ENCODE measurements around the gene PRPSAP1. TPM values are rescaled to one million over a fixed set of nuclear protein-coding genes. Genes with fewer than 3 reads are reported as not detected.

Gene PRPSAP1
- total RNA-seq, 2 experiments from 2014 or later = 30.1 to 33.3 TPM

DNA sequence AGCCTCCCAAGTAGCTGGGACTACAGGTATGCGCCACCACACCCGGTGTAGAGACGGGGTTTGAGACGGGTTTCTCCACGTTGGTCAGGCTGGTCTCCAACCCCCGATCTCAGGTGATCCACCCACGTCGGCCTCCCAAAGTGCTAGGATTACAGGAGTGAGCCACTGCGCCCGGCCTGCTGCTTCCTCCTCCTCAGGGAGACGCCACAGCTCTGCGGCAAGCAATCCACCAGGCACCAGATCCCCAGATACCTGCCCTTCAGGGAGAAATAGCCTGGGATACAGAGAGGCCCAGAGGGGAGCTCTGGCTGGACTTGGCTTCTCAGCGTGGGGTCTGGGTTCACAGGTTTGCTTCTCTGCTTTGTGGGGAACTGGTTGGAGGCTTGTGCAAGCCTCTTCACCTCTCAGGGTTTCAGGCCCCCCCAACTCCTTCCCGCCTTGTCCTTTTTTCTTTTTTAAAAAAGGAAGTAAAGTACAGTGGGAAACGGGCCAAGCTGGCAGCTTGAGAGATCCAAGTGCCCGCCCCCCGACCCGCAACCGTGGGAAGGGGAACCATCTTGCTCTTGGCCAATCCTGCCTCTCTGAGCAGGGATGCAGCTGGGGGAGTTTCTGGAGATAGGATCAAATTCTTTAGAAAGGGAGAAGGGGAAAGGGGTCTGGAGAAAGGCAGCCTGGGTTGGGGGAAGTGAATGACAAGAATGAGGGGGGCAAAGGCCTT, 28.1 kb upstream of the PRPSAP1 start:
- intact Hi-C loops (cut with micrococcal nuclease) = loop anchor here (2.0 to 10.0 kb wide), 3 partner anchors 71 to 477 kb away; partner anchors contain the start of genes EXOC7, MRPL38 and UBE2O
- H3K4me1 Mint-ChIP-seq (ENCODE audit: low read depth) = peaks cover 6% of the 10 kb centered on the region
- CTCF ChIA-PET = interaction anchor here (5.9 kb wide), 1 partner anchor 16 kb away, joined by 51 read pairs; no protein-coding TSS in a partner anchor

DNA sequence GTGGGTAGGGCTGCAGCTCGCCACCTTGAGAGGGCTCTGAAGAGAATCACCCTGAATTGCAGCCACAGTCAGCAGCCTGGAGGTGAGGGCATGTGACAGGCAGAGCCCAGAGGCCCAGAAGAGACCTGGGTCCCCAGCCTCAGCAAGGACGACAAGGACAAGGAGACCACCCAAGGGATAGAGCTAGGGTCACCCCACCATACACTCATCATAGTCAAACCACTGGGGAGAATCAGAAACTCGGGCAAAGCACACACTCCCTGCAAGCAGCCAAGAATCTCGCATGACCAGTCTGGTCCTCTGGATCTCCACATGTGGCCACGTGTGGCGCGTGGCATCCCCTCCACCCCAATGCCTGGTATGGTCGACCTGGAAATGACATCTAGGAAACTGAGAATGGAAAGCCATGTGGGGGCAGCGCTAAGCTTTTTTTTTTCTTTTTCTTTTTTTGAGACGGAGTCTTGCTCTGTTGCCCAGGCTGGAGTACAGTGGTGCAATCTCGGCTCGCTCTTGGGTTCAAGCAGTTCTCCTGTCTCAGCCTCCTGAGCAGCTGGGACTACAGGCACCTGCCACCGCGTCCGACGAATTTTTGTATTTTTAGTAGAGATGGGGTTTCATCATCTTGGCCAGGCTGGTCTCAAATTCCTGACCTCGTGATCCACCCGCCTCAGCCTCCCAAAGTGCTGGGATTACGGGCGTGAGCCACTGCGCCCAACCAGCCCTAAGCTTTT, 26.1 kb upstream of the PRPSAP1 start:
- Mint-ChIP-seq H3K9me3 (no peaks in the 10 kb centered on the region), H3K4me1 (ENCODE audit: low read depth) (peaks cover 2% of the 10 kb centered on the region), H3K4me3 (no peak overlapping the region), H3K27me3 (ENCODE audit: low read depth) (no peaks in the 10 kb centered on the region), H3K36me3 (ENCODE audit: low read depth) (no peaks in the 10 kb centered on the region), H3K27ac (no peak overlapping the region)
- intact Hi-C loops (cut with micrococcal nuclease) = loop anchor here (10.0 kb wide), 2 partner anchors 275 to 475 kb away; partner anchors contain the start of genes EXOC7 and MRPL38
- CTCF ChIA-PET = interaction anchor here (0.6 to 2.5 kb wide), 4 partner anchors 18 to 76 kb away, joined by 3 to 12 read pairs (median 4); partner anchors contain the start of gene PRPSAP1
- DNase-seq = no peak

More for the DNA sequence above, 28.1 kb upstream of the PRPSAP1 start:
- no peak for DNase-seq
- Mint-ChIP-seq H3K27me3 (ENCODE audit: low read depth) (no peaks in the 10 kb centered on the region), H3K9me3 (no peaks in the 10 kb centered on the region), H3K4me3 (peak overlapping the region; percentile 45), H3K36me3 (ENCODE audit: low read depth) (no peaks in the 10 kb centered on the region), H3K27ac (no peak overlapping the region)

- intact Hi-C loops (cut with micrococcal nuclease) = no loop called here
- Mint-ChIP-seq H3K9me3 (no peaks in the 10 kb centered on the region), H3K36me3 (ENCODE audit: low read depth) (no peaks in the 10 kb centered on the region), H3K4me1 (ENCODE audit: low read depth) (peaks cover 2% of the 10 kb centered on the region), H3K27me3 (ENCODE audit: low read depth) (no peaks in the 10 kb centered on the region), H3K27ac (no peak overlapping the region), H3K4me3 (no peak overlapping the region)
- no peak for DNase-seq
- CTCF ChIA-PET = interaction anchor here (2.5 kb wide), 1 partner anchor 18 kb away, joined by 12 read pairs; no protein-coding TSS in a partner anchor
Observed at GRCh38 chr17:76379275-76379641, 25.5 kb upstream of the PRPSAP1 start.

DNA sequence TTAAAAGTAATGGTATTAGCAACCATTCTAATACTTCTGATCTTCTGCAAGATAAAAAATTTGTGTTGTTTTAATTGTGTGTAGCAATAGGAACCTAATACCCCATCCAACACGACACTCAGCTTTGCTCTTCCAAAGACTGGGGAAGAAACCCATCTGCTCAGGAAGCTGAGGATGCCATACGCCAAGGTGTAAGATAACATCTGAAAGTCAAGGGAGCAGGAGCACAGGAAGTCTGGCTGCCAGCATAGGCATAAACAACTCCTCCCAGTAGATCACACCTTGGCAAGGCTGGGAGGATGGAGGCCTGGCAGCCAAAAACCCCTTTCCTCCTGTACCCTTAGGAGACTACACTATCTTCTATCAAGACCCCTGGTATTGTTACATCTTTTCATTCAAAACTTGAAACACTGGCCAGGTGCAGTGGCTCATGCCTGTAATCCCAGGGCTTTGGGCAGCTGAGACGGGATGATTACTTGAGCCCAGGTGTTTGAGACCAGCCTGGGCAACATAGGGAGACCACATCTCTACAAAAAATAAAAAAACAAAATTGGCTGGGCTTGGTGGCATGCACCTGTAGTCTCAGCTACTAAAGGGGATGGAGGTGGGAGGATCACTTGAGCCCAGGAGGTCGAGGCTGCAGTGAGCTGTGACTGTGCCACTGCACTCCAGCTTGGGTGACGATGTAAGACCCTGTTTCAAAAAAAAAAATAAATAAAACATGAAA, 25.0 kb upstream of the PRPSAP1 start:
- no peak overlapping the region for H3K4me3 Mint-ChIP-seq
- CTCF ChIA-PET = interaction anchor here (0.6 to 2.5 kb wide), 2 partner anchors 19 to 76 kb away, joined by 3 to 12 read pairs; no protein-coding TSS in a partner anchor
- peaks cover 2% of the 10 kb centered on the region for H3K4me1 Mint-ChIP-seq (ENCODE audit: low read depth)
- intact Hi-C loops (cut with micrococcal nuclease) = no loop called here
- H3K27ac Mint-ChIP-seq = no peak overlapping the region
- no peaks in the 10 kb centered on the region for H3K36me3 Mint-ChIP-seq (ENCODE audit: low read depth)
- no peaks in the 10 kb centered on the region for H3K27me3 Mint-ChIP-seq (ENCODE audit: low read depth)
- no peak for DNase-seq
- no peaks in the 10 kb centered on the region for H3K9me3 Mint-ChIP-seq

- intact Hi-C loops (cut with micrococcal nuclease) = no loop called here
- Mint-ChIP-seq H3K36me3 (ENCODE audit: low read depth) (no peaks in the 10 kb centered on the region), H3K27ac (no peak overlapping the region), H3K4me1 (ENCODE audit: low read depth) (no peaks in the 10 kb centered on the region), H3K9me3 (no peaks in the 10 kb centered on the region), H3K27me3 (ENCODE audit: low read depth) (no peaks in the 10 kb centered on the region), H3K4me3 (no peak overlapping the region)
- DNase-seq = no peak
- CTCF ChIA-PET = interaction anchor here (0.6 to 1.8 kb wide), 4 partner anchors 9 to 75 kb away, joined by 3 to 10 read pairs (median 3); partner anchors contain the start of gene SPHK1
Observed at GRCh38 chr17:76376318-76377133, 22.8 kb upstream of the PRPSAP1 start.

GRCh38 chr17:76371656-76372628, 18.2 kb upstream of the PRPSAP1 start:
- H3K36me3 Mint-ChIP-seq (ENCODE audit: low read depth) = no peaks in the 10 kb centered on the region
- no peaks in the 10 kb centered on the region for H3K9me3 Mint-ChIP-seq
- intact Hi-C loops (cut with micrococcal nuclease) = no loop called here
- CTCF ChIA-PET = no interaction called here
- no peaks in the 10 kb centered on the region for H3K4me1 Mint-ChIP-seq (ENCODE audit: low read depth)
- H3K27me3 Mint-ChIP-seq (ENCODE audit: low read depth) = no peaks in the 10 kb centered on the region
- no peak overlapping the region for H3K4me3 Mint-ChIP-seq
- no peak for DNase-seq
- H3K27ac Mint-ChIP-seq = no peak overlapping the region

- Mint-ChIP-seq H3K27ac (no peak overlapping the region), H3K36me3 (ENCODE audit: low read depth) (no peaks in the 10 kb centered on the region), H3K4me1 (ENCODE audit: low read depth) (peaks cover 3% of the 10 kb centered on the region), H3K27me3 (ENCODE audit: low read depth) (no peaks in the 10 kb centered on the region), H3K9me3 (no peaks in the 10 kb centered on the region), H3K4me3 (no peak overlapping the region)
- CTCF ChIA-PET = interaction anchor here (0.7 to 2.1 kb wide), 5 partner anchors 14 to 39 kb away, joined by 3 to 11 read pairs (median 6); partner anchors contain the start of gene SPHK1
- no peak for DNase-seq
- intact Hi-C loops (cut with micrococcal nuclease) = no loop called here
Observed at GRCh38 chr17:76370261-76370993, 16.7 kb upstream of the PRPSAP1 start.

GRCh38 chr17:76369804-76370203, 16.1 kb upstream of the PRPSAP1 start:
- no peak for DNase-seq
- H3K4me1 Mint-ChIP-seq (ENCODE audit: low read depth) = peaks cover 3% of the 10 kb centered on the region
- intact Hi-C loops (cut with micrococcal nuclease) = no loop called here

GRCh38 chr17:76369379-76369778, 15.7 kb upstream of the PRPSAP1 start:
- intact Hi-C loops (cut with micrococcal nuclease) = no loop called here
- no peaks in the 10 kb centered on the region for H3K36me3 Mint-ChIP-seq (ENCODE audit: low read depth)
- CTCF ChIA-PET = interaction anchor here (1.4 to 2.1 kb wide), 3 partner anchors 15 to 28 kb away, joined by 3 to 11 read pairs (median 9); partner anchors contain the start of gene SPHK1
- no peak overlapping the region for H3K4me3 Mint-ChIP-seq
- no peak for DNase-seq
- no peaks in the 10 kb centered on the region for H3K9me3 Mint-ChIP-seq
- no peak overlapping the region for H3K27ac Mint-ChIP-seq
- peaks cover 3% of the 10 kb centered on the region for H3K4me1 Mint-ChIP-seq (ENCODE audit: low read depth)
- no peaks in the 10 kb centered on the region for H3K27me3 Mint-ChIP-seq (ENCODE audit: low read depth)

More at GRCh38 chr17:76369804-76370203, 16.1 kb upstream of the PRPSAP1 start:
- Mint-ChIP-seq H3K27me3 (ENCODE audit: low read depth) (no peaks in the 10 kb centered on the region), H3K27ac (no peak overlapping the region), H3K4me3 (no peak overlapping the region), H3K36me3 (ENCODE audit: low read depth) (no peaks in the 10 kb centered on the region), H3K9me3 (no peaks in the 10 kb centered on the region)
- CTCF ChIA-PET = interaction anchor here (0.7 to 2.1 kb wide), 4 partner anchors 15 to 38 kb away, joined by 3 to 11 read pairs (median 8); partner anchors contain the start of gene SPHK1

DNA sequence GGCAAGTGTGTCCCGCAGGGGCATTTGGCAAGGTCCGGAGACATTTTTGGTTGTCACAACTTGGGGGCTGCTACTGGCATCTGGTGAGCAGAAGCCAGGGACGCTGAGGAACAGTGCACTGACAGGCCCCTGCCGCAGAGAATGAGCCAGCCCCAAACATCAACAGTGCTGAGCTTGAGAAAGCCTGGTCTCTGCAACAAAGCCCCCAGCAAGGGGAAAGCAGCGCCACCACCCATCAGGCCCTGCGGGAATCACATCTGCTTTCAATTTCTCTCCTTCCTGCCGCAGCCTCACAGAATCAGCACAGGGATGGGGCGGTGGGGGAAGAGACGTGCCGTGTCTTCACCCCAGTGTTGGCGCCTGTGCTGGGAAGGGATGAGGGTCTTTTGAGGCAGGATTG, 14.8 kb upstream of the PRPSAP1 start:
- H3K9me3 Mint-ChIP-seq = no peaks in the 10 kb centered on the region
- CTCF ChIA-PET = no interaction called here
- DNase-seq = no peak
- H3K36me3 Mint-ChIP-seq (ENCODE audit: low read depth) = no peaks in the 10 kb centered on the region
- H3K27ac Mint-ChIP-seq = no peak overlapping the region
- no peaks in the 10 kb centered on the region for H3K27me3 Mint-ChIP-seq (ENCODE audit: low read depth)
- no peak overlapping the region for H3K4me3 Mint-ChIP-seq
- intact Hi-C loops (cut with micrococcal nuclease) = no loop called here
- peaks cover 3% of the 10 kb centered on the region for H3K4me1 Mint-ChIP-seq (ENCODE audit: low read depth)

All from activated naive CD4-positive, alpha-beta T cell treated with anti-CD3 and anti-CD28 coated beads for 36 hours (primary cell).